Liver (tissue), 3 donors: Measurements from ENCODE around the gene RAB30.

Source experiments
- ATF3 ChIP-seq: IDR thresholded peaks from 2 replicates; pipeline ENCODE4 v1.6.1; 2016; ENCODE audit warnings: antibody characterized with exemption
- CTCF ChIP-seq: fragments of 150-350 bp; IDR thresholded peaks from 2 replicates; pipeline ENCODE4 v1.5.1; 2017; ENCODE audit warnings: improper control_type of control experiment, low read depth, low read length; ENCODE audit not compliant: missing input control
- EGR1 ChIP-seq, 2 donors: IDR thresholded peaks; 2 replicates each; pipeline ENCODE4 v1.6.1; 2016 to 2018; ENCODE audit warnings: antibody characterized with exemption in 2 of 2, low read depth in 2 of 2
- FOXA1 ChIP-seq: IDR thresholded peaks from 2 replicates; pipeline ENCODE4 v1.6.1; 2016; ENCODE audit warnings: antibody characterized with exemption
- FOXA2 ChIP-seq: IDR thresholded peaks from 2 replicates; pipeline ENCODE4 v1.6.1; 2016; ENCODE audit warnings: antibody characterized with exemption
- JUND ChIP-seq, 2 donors: IDR thresholded peaks; 2 replicates each; pipeline ENCODE4 v1.6.1; 2016; ENCODE audit warnings: antibody characterized with exemption in 2 of 2
- MAX ChIP-seq: IDR thresholded peaks from 2 replicates; pipeline ENCODE4 v1.6.1; 2016; ENCODE audit warnings: antibody characterized with exemption
- NR2F2 ChIP-seq: IDR thresholded peaks from 2 replicates; pipeline ENCODE4 v1.6.1; 2016; ENCODE audit warnings: antibody characterized with exemption
- RAD21 ChIP-seq, 2 donors: IDR thresholded peaks; 2 replicates each; pipeline ENCODE4 v1.6.1; 2016; ENCODE audit warnings: antibody characterized with exemption in 2 of 2, mild to moderate bottlenecking in 2 of 2
- REST ChIP-seq: IDR thresholded peaks from 2 replicates; pipeline ENCODE4 v1.6.1; 2016; ENCODE audit warnings: antibody characterized with exemption, mild to moderate bottlenecking
- SP1 ChIP-seq: IDR thresholded peaks from 2 replicates; pipeline ENCODE4 v1.6.1; 2018; ENCODE audit warnings: antibody characterized with exemption, mild to moderate bottlenecking
- TAF1 ChIP-seq: conservative IDR thresholded peaks from 2 replicates; pipeline ENCODE4 v1.6.1; 2016; ENCODE audit warnings: antibody characterized with exemption, mild to moderate bottlenecking
- YY1 ChIP-seq: IDR thresholded peaks from 2 replicates; pipeline ENCODE4 v1.6.1; 2016; ENCODE audit warnings: antibody characterized with exemption, mild to moderate bottlenecking
- donor health status: healthy.
- donor health status: healthy.

- TF ChIP-seq CTCF = no peak
- no peak for TF ChIP-seq MAX
- TF ChIP-seq ATF3 = no peak
- TF ChIP-seq TAF1 = no peak
- no peak for TF ChIP-seq REST
- TF ChIP-seq EGR1 (IDR thresholded peaks at IDR 0.05; ENCODE audit: low read depth in 2 of 2) = no peak
- peak; percentile 77 for TF ChIP-seq FOXA2
- TF ChIP-seq YY1 = no peak
- TF ChIP-seq JUND (IDR thresholded peaks at IDR 0.05) = peak in 1 of 2 donors; percentile 17
- TF ChIP-seq RAD21 (IDR thresholded peaks at IDR 0.05) = no peak
- TF ChIP-seq NR2F2 = no peak
- TF ChIP-seq FOXA1 = peak; percentile 24
- TF ChIP-seq SP1 = no peak
Measured at GRCh38 chr11:83116015-83116641, 44.4 kb upstream of the RAB30 start.
